Measurements from ENCODE around the gene PGBD5. TPM values are rescaled to one million over a fixed set of nuclear protein-coding genes. Genes with fewer than 3 reads are reported as not detected.

PGBD5 gene
- polyA plus RNA-seq, 3 donors: 0.44 TPM; not detected in 2

DNA sequence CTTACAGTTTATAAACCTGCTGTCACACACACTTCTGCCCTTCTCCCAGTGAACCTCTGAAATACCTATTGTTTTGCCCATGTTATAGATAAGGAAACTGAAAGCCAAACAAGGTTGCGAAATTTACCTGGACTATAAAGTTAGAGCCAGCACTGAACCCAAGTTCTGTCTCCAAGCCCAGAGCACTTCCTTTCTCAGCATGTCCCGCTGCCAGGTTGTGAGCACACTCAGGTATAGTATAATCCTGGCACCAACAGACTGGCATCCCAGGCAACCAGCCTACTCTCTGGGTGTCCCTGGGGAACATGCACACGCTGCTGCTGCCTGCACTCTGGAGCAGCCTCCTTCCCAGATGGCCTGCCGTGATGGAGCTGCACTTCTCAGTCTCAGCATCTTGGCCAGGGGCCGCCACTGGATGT, 45.1 kb downstream of the PGBD5 start:
- Histone ChIP-seq H3K9ac (ENCODE audit: insufficient read depth, low read length, poor library complexity, severe bottlenecking) (no peak overlapping the region), H3K36me3 (replicated peaks in 1 of 2; ENCODE audit: control insufficient read depth in 1 of 2, insufficient read depth in 2 of 2, low read length in 2 of 2) (no peaks in the 10 kb centered on the region), H4K20me1 (ENCODE audit: insufficient read depth, low read length) (no peaks in the 10 kb centered on the region), H2AFZ (ENCODE audit: insufficient read depth, low read depth, low read length, poor library complexity, severe bottlenecking) (no peak overlapping the region), H3K4me1 (ENCODE audit: control insufficient read depth in 1 of 2, insufficient read depth in 2 of 2, low read length in 2 of 2) (no peaks in the 10 kb centered on the region), H3K4me3 (replicated peaks in 1 of 3; ENCODE audit: low read depth in 2 of 3, low read length in 3 of 3) (no peak overlapping the region), H3K27ac (ENCODE audit: low read depth in 1 of 2, low read length in 2 of 2) (no peak overlapping the region), H3K79me2 (ENCODE audit: insufficient read depth, low read length) (no peaks in the 10 kb centered on the region), H3K9me3 (replicated peaks in 1 of 2; ENCODE audit: control insufficient read depth in 1 of 2, insufficient read depth in 1 of 2, low read length in 2 of 2) (peaks cover 13 to 19% of the 10 kb centered on the region in 2 donors), H3K27me3 (ENCODE audit: control insufficient read depth in 2 of 2, insufficient read depth in 2 of 2, low read length in 2 of 2) (no peaks in the 10 kb centered on the region), H3K4me2 (replicated peaks; ENCODE audit: extremely low read depth, low read length, poor library complexity, severe bottlenecking) (no peak overlapping the region)
- WGBS (ENCODE audit: insufficient coverage): 92% methylated on average over 4 of the region's 5 CpGs
- no peak for DNase-seq
- Mint-ChIP-seq H3K36me3 (no peaks in the 10 kb centered on the region), H3K27me3 (ENCODE audit: low read depth in 3 of 3) (peaks cover 7 to 16% (median 14%) of the 10 kb centered on the region in 3 donors), H3K4me3 (no peak overlapping the region), H3K4me1 (no peaks in the 10 kb centered on the region), H3K9me3 (peaks cover 9 to 17% (median 13%) of the 10 kb centered on the region in 7 donors), H3K27ac (no peak overlapping the region)
- TF ChIP-seq, protein P1, sequence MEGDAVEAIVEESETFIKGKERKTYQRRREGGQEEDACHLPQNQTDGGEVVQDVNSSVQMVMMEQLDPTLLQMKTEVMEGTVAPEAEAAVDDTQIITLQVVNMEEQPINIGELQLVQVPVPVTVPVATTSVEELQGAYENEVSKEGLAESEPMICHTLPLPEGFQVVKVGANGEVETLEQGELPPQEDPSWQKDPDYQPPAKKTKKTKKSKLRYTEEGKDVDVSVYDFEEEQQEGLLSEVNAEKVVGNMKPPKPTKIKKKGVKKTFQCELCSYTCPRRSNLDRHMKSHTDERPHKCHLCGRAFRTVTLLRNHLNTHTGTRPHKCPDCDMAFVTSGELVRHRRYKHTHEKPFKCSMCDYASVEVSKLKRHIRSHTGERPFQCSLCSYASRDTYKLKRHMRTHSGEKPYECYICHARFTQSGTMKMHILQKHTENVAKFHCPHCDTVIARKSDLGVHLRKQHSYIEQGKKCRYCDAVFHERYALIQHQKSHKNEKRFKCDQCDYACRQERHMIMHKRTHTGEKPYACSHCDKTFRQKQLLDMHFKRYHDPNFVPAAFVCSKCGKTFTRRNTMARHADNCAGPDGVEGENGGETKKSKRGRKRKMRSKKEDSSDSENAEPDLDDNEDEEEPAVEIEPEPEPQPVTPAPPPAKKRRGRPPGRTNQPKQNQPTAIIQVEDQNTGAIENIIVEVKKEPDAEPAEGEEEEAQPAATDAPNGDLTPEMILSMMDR (IDR thresholded peaks at IDR 0.05): no peak
- intact Hi-C loops (cut with micrococcal nuclease): no loop called here

DNA sequence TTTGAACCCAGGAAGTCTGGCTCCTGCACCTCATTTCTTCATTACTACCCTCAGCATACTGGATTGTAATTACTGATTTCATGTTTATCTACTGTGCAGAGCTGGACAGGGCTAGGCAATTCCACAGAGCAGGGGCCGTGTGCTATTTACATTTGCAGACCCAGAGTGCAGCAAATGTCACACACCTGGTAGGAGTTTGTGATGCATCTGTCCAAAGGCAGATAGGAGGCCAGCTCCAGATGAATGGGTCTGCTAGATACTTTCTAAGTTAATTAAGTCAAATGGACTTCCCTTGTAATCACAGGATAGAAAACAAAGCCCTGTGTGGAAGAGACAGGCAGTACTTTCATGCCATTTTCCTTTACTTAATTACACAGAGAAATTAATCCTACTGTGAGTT, 46.2 kb downstream of the PGBD5 start:
- H3K36me3 ChIP-seq (replicated peaks in 1 of 2; ENCODE audit: control insufficient read depth in 1 of 2, insufficient read depth in 2 of 2, low read length in 2 of 2): no peaks in the 10 kb centered on the region
- no peak overlapping the region for H3K9ac ChIP-seq (ENCODE audit: insufficient read depth, low read length, poor library complexity, severe bottlenecking)
- TF ChIP-seq, protein P1 (IDR thresholded peaks at IDR 0.05): no peak
- no peaks in the 10 kb centered on the region for H4K20me1 ChIP-seq (ENCODE audit: insufficient read depth, low read length)
- no CpG with 5 or more reads among the region's 1 CpG for WGBS (ENCODE audit: insufficient coverage)
- Mint-ChIP-seq H3K4me3 (no peak overlapping the region), H3K27me3 (ENCODE audit: low read depth in 3 of 3) (peaks cover 3 to 19% (median 17%) of the 10 kb centered on the region in 3 donors), H3K36me3 (no peaks in the 10 kb centered on the region), H3K9me3 (peaks cover 9 to 17% (median 13%) of the 10 kb centered on the region in 7 donors), H3K4me1 (no peaks in the 10 kb centered on the region), H3K27ac (no peak overlapping the region)
- no peaks in the 10 kb centered on the region for H3K79me2 ChIP-seq (ENCODE audit: insufficient read depth, low read length)
- H3K27me3 ChIP-seq (ENCODE audit: control insufficient read depth in 2 of 2, insufficient read depth in 2 of 2, low read length in 2 of 2): no peaks in the 10 kb centered on the region
- peaks cover 13 to 19% of the 10 kb centered on the region in 2 donors for H3K9me3 ChIP-seq (replicated peaks in 1 of 2; ENCODE audit: control insufficient read depth in 1 of 2, insufficient read depth in 1 of 2, low read length in 2 of 2)
- intact Hi-C loops (cut with micrococcal nuclease): no loop called here
- no peaks in the 10 kb centered on the region for H3K4me1 ChIP-seq (ENCODE audit: control insufficient read depth in 1 of 2, insufficient read depth in 2 of 2, low read length in 2 of 2)
- DNase-seq: no peak
- H3K27ac ChIP-seq (ENCODE audit: low read depth in 1 of 2, low read length in 2 of 2): no peak overlapping the region
- no peak overlapping the region for H3K4me3 ChIP-seq (replicated peaks in 1 of 3; ENCODE audit: low read depth in 2 of 3, low read length in 3 of 3)
- no peak overlapping the region for H2AFZ ChIP-seq (ENCODE audit: insufficient read depth, low read depth, low read length, poor library complexity, severe bottlenecking)
- H3K4me2 ChIP-seq (replicated peaks; ENCODE audit: extremely low read depth, low read length, poor library complexity, severe bottlenecking): no peak overlapping the region

All from CD14-positive monocyte (primary cell).